Suprapubic skin (tissue), 4 donors: ENCODE measurements around the gene RTL10.

Experiments used
- CTCF ChIP-seq, 2 donors: fragments of 200-600 bp in 1 of 2; fragments of 450-650 bp in 1 of 2; sonication (generic) in 1 of 2; IDR thresholded peaks; one replicate each; pipeline ENCODE4 v1.5.1; 2016 to 2019; ENCODE audit warnings: antibody characterized with exemption in 2 of 2, mild to moderate bottlenecking in 1 of 2, moderate library complexity in 1 of 2
- EP300 ChIP-seq: sonication (generic); formaldehyde crosslinking; IDR thresholded peaks from one replicate; pipeline ENCODE4 v1.6.1; 2017; ENCODE audit warnings: antibody characterized with exemption
- POLR2A ChIP-seq, 2 donors: fragments of 450-650 bp; IDR thresholded peaks; one replicate each; pipeline ENCODE4 v1.6.1; 2017; ENCODE audit warnings: antibody characterized with exemption in 2 of 2, mild to moderate bottlenecking in 2 of 2, moderate library complexity in 2 of 2
- POLR2AphosphoS5 ChIP-seq, 3 donors: sonication (generic); formaldehyde crosslinking; IDR thresholded peaks; one replicate each; pipeline ENCODE4 v1.6.1; 2017; ENCODE audit warnings: antibody characterized with exemption in 3 of 3

GRCh38 chr22:19811811-19812771, 42.6 kb downstream of the RTL10 start:
- TF ChIP-seq CTCF (IDR thresholded peaks at IDR 0.05) (no peak), POLR2A (IDR thresholded peaks at IDR 0.05) (no peak), POLR2AphosphoS5 (IDR thresholded peaks at IDR 0.05) (no peak), EP300 (no peak)
